SK-N-SH (cell line): ENCODE data around the gene PDE4D. TPM values are rescaled to one million over a fixed set of nuclear protein-coding genes. Genes with fewer than 3 reads are reported as not detected.
"Not testable (repeated sequence)": the region's sequence is repeated elsewhere in the genome, so short reads cannot be mapped to it uniquely, and the experiment has no call there.

Experiments used
- CTCF ChIA-PET: fragments of 300-600, 350-600 bp; formaldehyde crosslinking; extraction: SDS; loops from one replicate; lab custom pipeline; 2021; lab: Yijun Ruan, JAX
- POLR2A ChIA-PET: fragments of 350-600 bp; sonication (Branson Sonifier 250); formaldehyde crosslinking; extraction: SDS; loops from one replicate; lab custom pipeline; 2020; ENCODE audit warnings: antibody characterized with exemption, inconsistent platforms; lab: Yijun Ruan, JAX
- DNase-seq: peaks from one replicate; pipeline ENCODE4 v3.0.0; 2012
- H2AFZ ChIP-seq: fragments of 200-600 bp; sonication (generic); 2 replicates; pipeline ENCODE4 v1.8.1; 2016; ENCODE audit warnings: antibody characterized with exemption, mild to moderate bottlenecking, low read depth
- H3F3A ChIP-seq: fragments of 200-600 bp; sonication (generic); replicated peaks from 2 replicates; pipeline ENCODE3; 2016; ENCODE audit warnings: antibody characterized with exemption, mild to moderate bottlenecking; ENCODE audit not compliant: insufficient read depth
- H3K27ac ChIP-seq, 2 experiments: fragments of 200-500 bp in 1 of 2; fragments of 200-600 bp in 1 of 2; sonication (Bioruptor generic) in 1 of 2; sonication (generic), shearing (Covaris generic) in 1 of 2; 2 replicates each; pipeline versions ENCODE4 v1.5.1 to v1.6.1; 2014 to 2016; ENCODE audit warnings: low read depth in 2 of 2, inconsistent platforms in 1 of 2, low read length in 1 of 2, mild to moderate bottlenecking in 1 of 2, mixed read lengths in 1 of 2
- H3K27me3 ChIP-seq: fragments of 200-600 bp; sonication (generic), shearing (Covaris generic); 2 replicates; pipeline ENCODE4 v1.6.1; 2016; ENCODE audit warnings: mixed run types; ENCODE audit not compliant: insufficient read depth
- H3K36me3 ChIP-seq, 2 experiments: fragments of 200-500 bp in 1 of 2; fragments of 200-600 bp in 1 of 2; sonication (Bioruptor generic) in 1 of 2; sonication (generic) in 1 of 2; replicated peaks in 1 of 2; 2 replicates each; pipeline versions ENCODE3 to v1.5.1; 2014 to 2016; ENCODE audit warnings: low read length in 1 of 2, mild to moderate bottlenecking in 1 of 2; ENCODE audit not compliant: insufficient read depth in 2 of 2, control insufficient read depth in 1 of 2
- H3K4me1 ChIP-seq, 2 experiments: fragments of 200-500 bp in 1 of 2; fragments of 200-600 bp in 1 of 2; sonication (Bioruptor generic) in 1 of 2; sonication (generic), shearing (Covaris generic) in 1 of 2; 2 replicates each; pipeline versions ENCODE4 v1.5.1 to v1.6.1; 2014 to 2016; ENCODE audit warnings: low read depth in 1 of 2, low read length in 1 of 2, mixed run types in 1 of 2; ENCODE audit not compliant: insufficient read depth in 2 of 2, control insufficient read depth in 1 of 2
- H3K4me2 ChIP-seq: fragments of 200-600 bp; sonication (generic), shearing (Covaris generic); 2 replicates; pipeline ENCODE4 v1.6.1; 2017; ENCODE audit warnings: mixed run types
- H3K4me3 ChIP-seq, 2 experiments: fragments of 200-500 bp in 1 of 2; fragments of 200-600 bp in 1 of 2; sonication (Bioruptor generic) in 1 of 2; sonication (generic), shearing (Covaris generic) in 1 of 2; 2 replicates each; pipeline versions ENCODE4 v1.5.1 to v1.8.1; 2014 to 2016; ENCODE audit warnings: low read depth in 2 of 2, inconsistent platforms in 1 of 2, low read length in 1 of 2, mild to moderate bottlenecking in 1 of 2, mixed read lengths in 1 of 2, moderate library complexity in 1 of 2
- H3K79me2 ChIP-seq: fragments of 200-600 bp; sonication (generic); 2 replicates; pipeline ENCODE4 v1.8.1; 2017; ENCODE audit warnings: mild to moderate bottlenecking; ENCODE audit not compliant: insufficient read depth
- H3K9ac ChIP-seq: fragments of 200-600 bp; sonication (generic); 2 replicates; pipeline ENCODE4 v1.6.1; 2017; ENCODE audit warnings: mixed run types
- H3K9me2 ChIP-seq: fragments of 200-600 bp; sonication (generic); 2 replicates; pipeline ENCODE4 v1.6.1; 2017; ENCODE audit warnings: mixed run types
- H3K9me3 ChIP-seq: fragments of 200-600 bp; sonication (generic); 2 replicates; pipeline ENCODE4 v1.6.1; 2017; ENCODE audit warnings: mixed run types, mild to moderate bottlenecking, moderate library complexity
- H4K20me1 ChIP-seq: fragments of 200-600 bp; sonication (generic); 2 replicates; pipeline ENCODE4 v1.6.1; 2017; ENCODE audit warnings: mild to moderate bottlenecking, mixed run types; ENCODE audit not compliant: insufficient read depth
- MXI1 ChIP-seq: IDR thresholded peaks from 2 replicates; pipeline ENCODE4 v1.6.1; 2012; ENCODE audit warnings: mild to moderate bottlenecking, low read depth, low read length, improper control_type of control experiment
- NRF1 ChIP-seq: IDR thresholded peaks from 2 replicates; pipeline ENCODE4 v1.6.1; 2012; ENCODE audit warnings: low read depth, mild to moderate bottlenecking, low read length
- POLR2AphosphoS5 ChIP-seq: IDR thresholded peaks from 2 replicates; pipeline ENCODE4 v1.6.1; 2012; ENCODE audit warnings: low read depth, low read length
- SMC3 ChIP-seq: IDR thresholded peaks from 2 replicates; pipeline ENCODE4 v1.6.1; 2012; ENCODE audit warnings: low read depth, low read length, improper control_type of control experiment
- TEAD4 ChIP-seq: IDR thresholded peaks from 2 replicates; pipeline ENCODE4 v1.4.0; 2012; ENCODE audit warnings: mild to moderate bottlenecking, borderline replicate concordance; ENCODE audit not compliant: insufficient read depth
- WGBS: methylation state at CpG from one replicate; pipeline ENCODE4 v1.1.6; 2017; ENCODE audit warnings: low lambda C conversion rate; 5-methylcytosine and 5-hydroxymethylcytosine counted together
- polyA plus RNA-seq, 3 experiments: library from polyadenylated mRNA; depleted of rRNA; stranded (reverse); fragments of >200 nt; gene quantifications; 2 replicates each; pipeline ENCODE4 v1.2.3, GENCODE V29; 2012
- TF ChIP-seq, protein P1 (sequence below): fragments of 200-600 bp; sonication (generic); IDR thresholded peaks from 2 replicates; pipeline ENCODE4 v1.6.1; 2017; ENCODE audit warnings: antibody characterized with exemption, mild to moderate bottlenecking, moderate library complexity
- TF ChIP-seq, protein P2 (sequence below): IDR thresholded peaks from 2 replicates; pipeline ENCODE4 v1.4.0; 2012; ENCODE audit warnings: low read depth

Gene PDE4D
- polyA plus RNA-seq, 1 of the 3 experiments (the other 2 are of a cell fraction): 2.4 TPM

DNA sequence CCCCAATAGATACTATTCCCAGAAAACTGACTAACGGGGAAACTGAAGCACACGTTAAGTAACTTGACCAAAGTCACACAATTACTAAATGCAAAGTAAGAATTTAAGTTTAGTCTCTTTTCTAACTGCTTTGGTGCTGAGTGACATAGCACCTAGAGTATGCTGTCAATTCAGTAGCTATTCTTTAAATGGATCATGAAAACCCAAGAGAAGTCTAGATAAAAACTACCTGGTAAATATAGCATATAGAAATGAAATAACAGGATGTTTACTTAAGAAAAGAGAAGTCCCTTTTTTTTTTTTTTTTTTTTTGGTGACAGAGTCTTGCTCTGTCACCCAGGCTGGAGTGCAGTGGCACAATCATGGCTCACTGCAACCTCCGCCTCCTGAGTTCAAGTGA lies 129.2 kb downstream of the PDE4D start:
- H3K9me2 ChIP-seq: no peaks in the 10 kb centered on the region
- no peak overlapping the region for H3K4me3 ChIP-seq
- no peak overlapping the region for H3K9ac ChIP-seq
- H3K4me2 ChIP-seq: no peak overlapping the region
- H3F3A ChIP-seq: peaks cover 27% of the 10 kb centered on the region
- POLR2A ChIA-PET: no interaction called here
- H3K27me3 ChIP-seq: no peaks in the 10 kb centered on the region
- TF ChIP-seq, protein P1, sequence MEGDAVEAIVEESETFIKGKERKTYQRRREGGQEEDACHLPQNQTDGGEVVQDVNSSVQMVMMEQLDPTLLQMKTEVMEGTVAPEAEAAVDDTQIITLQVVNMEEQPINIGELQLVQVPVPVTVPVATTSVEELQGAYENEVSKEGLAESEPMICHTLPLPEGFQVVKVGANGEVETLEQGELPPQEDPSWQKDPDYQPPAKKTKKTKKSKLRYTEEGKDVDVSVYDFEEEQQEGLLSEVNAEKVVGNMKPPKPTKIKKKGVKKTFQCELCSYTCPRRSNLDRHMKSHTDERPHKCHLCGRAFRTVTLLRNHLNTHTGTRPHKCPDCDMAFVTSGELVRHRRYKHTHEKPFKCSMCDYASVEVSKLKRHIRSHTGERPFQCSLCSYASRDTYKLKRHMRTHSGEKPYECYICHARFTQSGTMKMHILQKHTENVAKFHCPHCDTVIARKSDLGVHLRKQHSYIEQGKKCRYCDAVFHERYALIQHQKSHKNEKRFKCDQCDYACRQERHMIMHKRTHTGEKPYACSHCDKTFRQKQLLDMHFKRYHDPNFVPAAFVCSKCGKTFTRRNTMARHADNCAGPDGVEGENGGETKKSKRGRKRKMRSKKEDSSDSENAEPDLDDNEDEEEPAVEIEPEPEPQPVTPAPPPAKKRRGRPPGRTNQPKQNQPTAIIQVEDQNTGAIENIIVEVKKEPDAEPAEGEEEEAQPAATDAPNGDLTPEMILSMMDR: no peak
- TF ChIP-seq, protein P2, sequence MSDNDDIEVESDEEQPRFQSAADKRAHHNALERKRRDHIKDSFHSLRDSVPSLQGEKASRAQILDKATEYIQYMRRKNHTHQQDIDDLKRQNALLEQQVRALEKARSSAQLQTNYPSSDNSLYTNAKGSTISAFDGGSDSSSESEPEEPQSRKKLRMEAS: no peak
- H3K36me3 ChIP-seq: no peaks in the 10 kb centered on the region
- 87% methylated on average over 3 of the region's 3 CpGs for WGBS
- no peaks in the 10 kb centered on the region for H4K20me1 ChIP-seq
- no peak for DNase-seq
- peaks cover 10% of the 10 kb centered on the region; the same call in 1 of the 2 replicates for H3K79me2 ChIP-seq
- CTCF ChIA-PET: no interaction called here
- H2AFZ ChIP-seq: no peak overlapping the region
- H3K27ac ChIP-seq: no peak overlapping the region
- H3K4me1 ChIP-seq: peaks cover 13 to 16% of the 10 kb centered on the region in 2 experiments; a peak in 3 of 4 replicates
- no peaks in the 10 kb centered on the region for H3K9me3 ChIP-seq

DNA sequence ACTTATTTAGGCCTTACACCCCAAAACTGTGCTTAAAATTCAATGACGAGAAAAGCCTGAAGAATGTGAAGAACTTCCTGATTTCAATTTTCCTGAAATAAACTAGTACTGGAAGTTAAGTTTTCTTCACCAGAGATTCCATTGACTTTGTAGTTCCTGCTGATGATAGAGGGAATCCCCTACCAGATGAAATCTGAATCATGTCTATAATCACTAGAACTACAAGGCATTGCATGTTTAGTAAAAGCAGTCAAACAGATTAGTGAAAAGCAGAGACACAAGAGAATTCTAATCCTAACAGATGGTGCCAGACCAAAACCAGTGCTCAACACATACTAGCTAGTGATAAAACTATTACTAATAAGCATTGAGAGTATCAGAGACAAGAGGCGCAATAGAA lies 130.0 kb downstream of the PDE4D start:
- 81% methylated on average over 2 of the region's 2 CpGs for WGBS
- Histone ChIP-seq H2AFZ (no peak overlapping the region), H3K4me2 (no peak overlapping the region)
- CTCF ChIA-PET: no interaction called here
- DNase-seq: no peak
- TF ChIP-seq MXI1: no peak
- no peak for TF ChIP-seq TEAD4
- TF ChIP-seq, protein P1: no peak
- TF ChIP-seq NRF1: no peak
- TF ChIP-seq POLR2AphosphoS5: no peak
- TF ChIP-seq SMC3: no peak
- TF ChIP-seq, all 33 proteins: peak for 0
- H3K9ac ChIP-seq: no peak overlapping the region
- H3F3A ChIP-seq: peaks cover 30% of the 10 kb centered on the region
- no peaks in the 10 kb centered on the region for H3K9me3 ChIP-seq
- H3K36me3 ChIP-seq: no peaks in the 10 kb centered on the region
- peaks cover 10% of the 10 kb centered on the region; the same call in 1 of the 2 replicates for H3K79me2 ChIP-seq
- POLR2A ChIA-PET: no interaction called here
- H3K4me1 ChIP-seq: peaks cover 9 to 15% of the 10 kb centered on the region in 2 experiments; a peak in 3 of 4 replicates
- peak overlapping the region in 1 of 2 experiments; percentile 38; a peak in 2 of 4 replicates for H3K27ac ChIP-seq
- no peaks in the 10 kb centered on the region for H3K27me3 ChIP-seq
- H3K4me3 ChIP-seq: no peak overlapping the region
- no peaks in the 10 kb centered on the region for H4K20me1 ChIP-seq
- no peaks in the 10 kb centered on the region for H3K9me2 ChIP-seq

DNA sequence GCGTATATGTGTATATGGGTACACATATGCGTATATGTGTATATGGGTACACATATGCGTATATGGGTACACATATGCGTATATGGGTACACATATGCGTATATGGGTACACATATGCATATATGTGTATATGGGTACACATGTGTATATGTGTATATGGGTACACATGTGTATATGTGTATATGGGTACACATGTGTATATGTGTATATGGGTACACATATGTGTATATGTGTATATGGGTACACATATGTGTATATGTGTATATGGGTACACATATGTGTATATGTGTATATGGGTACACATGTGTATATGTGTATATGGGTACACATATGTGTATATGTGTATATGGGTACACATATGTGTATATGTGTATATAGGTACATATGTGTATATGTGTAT lies 131.3 kb downstream of the PDE4D start:
- H3K36me3 ChIP-seq, H3K4me3 ChIP-seq, H2AFZ ChIP-seq, H3K27ac ChIP-seq, CTCF ChIA-PET, POLR2A ChIA-PET, H3K9me3 ChIP-seq, H3K9ac ChIP-seq, H3K4me2 ChIP-seq, DNase-seq, H3K79me2 ChIP-seq, H3K27me3 ChIP-seq, H3K9me2 ChIP-seq, H4K20me1 ChIP-seq: not testable (repeated sequence)
- Histone ChIP-seq H3K4me1 (peaks cover 9 to 15% of the 10 kb centered on the region in 2 experiments; a peak in 3 of 4 replicates), H3F3A (peaks cover 26% of the 10 kb centered on the region)
- 94% methylated on average over 5 of the region's 5 CpGs for WGBS
